SH-SY5Y (cell line): Measurements from ENCODE around the gene NEK10.

Source experiments
- GATA2 ChIP-seq: IDR thresholded peaks from 2 replicates; pipeline ENCODE4 v1.6.1; 2011; ENCODE audit warnings: mild to moderate bottlenecking, low read depth, low read length
- GATA3 ChIP-seq: IDR thresholded peaks from 2 replicates; pipeline ENCODE4 v1.6.1; 2011; ENCODE audit warnings: low read depth, mild to moderate bottlenecking, low read length, moderate library complexity

DNA sequence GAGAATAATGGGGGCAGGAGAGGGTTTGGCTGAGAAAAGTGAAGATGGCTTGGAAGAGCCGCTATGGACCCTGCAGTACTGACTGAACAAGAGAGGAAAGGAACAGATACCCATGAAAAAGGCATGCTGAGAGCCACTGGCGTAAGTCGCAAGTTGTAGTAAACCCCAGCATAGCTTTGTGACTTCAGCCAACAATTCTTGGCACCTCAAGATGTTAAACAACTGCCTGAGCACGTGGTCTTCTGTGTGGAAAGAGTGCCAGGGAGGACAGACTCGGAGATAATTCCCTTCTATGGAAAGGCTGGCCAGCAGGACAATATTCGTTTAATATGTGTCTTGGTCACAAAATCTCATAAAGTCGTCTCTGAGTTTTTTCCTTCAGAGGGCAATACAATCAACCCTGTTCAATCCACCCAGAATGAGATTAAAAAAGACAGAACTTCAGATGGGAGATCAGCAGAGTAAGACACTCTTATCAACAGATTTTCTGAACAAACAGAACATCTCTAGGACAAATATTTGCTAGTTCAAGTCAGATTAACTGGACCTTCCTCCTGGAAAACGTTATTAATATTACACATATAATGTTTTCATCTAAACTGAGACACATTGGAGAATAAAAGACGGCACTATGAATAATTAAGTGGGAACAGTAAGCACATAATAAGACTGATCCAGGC lies 49.2 kb downstream of the NEK10 start:
- TF ChIP-seq GATA2 (no peak), GATA3 (no peak)
